IPS-18c (cell line): ENCODE measurements around the gene RAB11B.
A peak's percentile ranks its signal among the peaks of the same experiment; 100 is the strongest.

Experiments used
- H3K4me3 ChIP-seq: 2 replicates; pipeline ENCODE4 v1.7.0; 2013; ENCODE audit warnings: low read depth, mild to moderate bottlenecking, low read length, moderate library complexity; ENCODE audit not compliant: insufficient read depth
- H3K9me3 ChIP-seq: one replicate; pipeline ENCODE4 v1.6.1; 2013; ENCODE audit warnings: mild to moderate bottlenecking, low read length, moderate library complexity; ENCODE audit not compliant: control insufficient read depth, insufficient read depth

RAB11B gene

DNA sequence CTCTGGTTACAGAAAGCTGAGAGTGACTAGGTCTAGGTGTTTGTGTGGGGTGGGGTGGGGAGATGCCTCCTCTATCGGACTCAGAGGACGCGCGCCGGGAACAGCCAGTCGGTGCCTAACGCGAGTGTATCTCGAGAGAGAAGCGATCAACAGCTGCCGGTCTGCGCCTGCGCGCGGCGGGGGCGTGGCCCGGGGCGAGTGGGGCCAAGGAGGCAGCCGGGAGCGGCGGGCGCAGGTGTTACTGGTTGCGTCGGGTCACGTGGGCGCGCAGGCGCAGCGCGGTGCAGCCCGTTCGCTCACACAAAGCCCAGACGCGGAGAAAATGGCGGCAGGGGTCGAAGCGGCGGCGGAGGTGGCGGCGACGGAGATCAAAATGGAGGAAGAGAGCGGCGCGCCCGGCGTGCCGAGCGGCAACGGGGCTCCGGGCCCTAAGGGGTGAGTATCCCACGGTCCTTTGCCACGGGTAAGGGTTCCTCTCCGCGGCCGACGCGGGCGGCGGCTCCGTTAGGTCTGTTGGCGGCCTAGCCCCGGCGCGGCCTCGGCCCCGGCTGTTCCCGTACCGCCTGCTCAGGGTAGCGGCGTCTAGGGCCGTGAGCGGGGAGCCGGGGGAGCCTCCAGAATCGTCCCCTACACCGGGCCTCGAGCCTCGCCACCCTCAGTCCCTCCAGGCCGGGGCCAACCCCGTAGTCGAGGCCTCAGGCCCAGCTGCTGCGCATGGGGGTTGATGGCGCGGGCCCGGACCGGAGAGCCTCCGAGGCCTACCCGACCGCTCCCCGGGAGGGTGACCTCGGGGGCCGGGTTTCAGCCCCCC, 54.7 kb downstream of the RAB11B start, which contains the start of gene HNRNPM:
Gene HNRNPM (plus strand): TSS at position 299 of the 811 bp plus-strand sequence. CDS start 24 bp downstream, at position 323.
- Histone ChIP-seq H3K9me3 (no peaks in the 10 kb centered on the region), H3K4me3 (peak within 1 kb of the TSS; percentile 97)

DNA sequence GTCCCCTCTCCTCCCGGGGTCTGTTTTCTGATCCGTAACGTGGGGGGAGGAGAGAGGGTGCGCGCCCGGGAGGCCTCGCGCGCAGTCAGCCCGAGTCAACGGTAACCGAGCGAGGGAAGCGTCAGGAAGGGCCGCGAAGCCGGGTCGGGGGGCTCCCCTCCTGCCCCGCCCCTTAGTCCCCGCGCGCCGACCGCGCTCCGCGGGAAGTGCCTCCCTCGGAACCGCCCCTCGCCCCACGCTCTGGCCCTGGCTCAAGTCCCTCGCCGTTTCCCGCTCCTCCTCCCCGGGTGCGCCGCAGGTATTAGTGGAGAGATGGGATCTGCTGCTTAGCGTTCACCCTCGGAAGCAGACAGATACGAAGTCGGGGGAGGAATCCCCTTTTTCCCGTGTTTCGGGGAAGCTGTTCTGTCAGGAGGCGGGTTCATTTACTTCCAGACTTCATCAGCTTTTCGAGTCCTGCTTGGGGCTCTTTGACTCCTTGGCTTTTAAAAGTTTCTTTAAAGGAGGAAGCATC, 55.4 kb downstream of the RAB11B start:
- Histone ChIP-seq H3K4me3 (peak overlapping the region; percentile 97), H3K9me3 (no peaks in the 10 kb centered on the region)

DNA sequence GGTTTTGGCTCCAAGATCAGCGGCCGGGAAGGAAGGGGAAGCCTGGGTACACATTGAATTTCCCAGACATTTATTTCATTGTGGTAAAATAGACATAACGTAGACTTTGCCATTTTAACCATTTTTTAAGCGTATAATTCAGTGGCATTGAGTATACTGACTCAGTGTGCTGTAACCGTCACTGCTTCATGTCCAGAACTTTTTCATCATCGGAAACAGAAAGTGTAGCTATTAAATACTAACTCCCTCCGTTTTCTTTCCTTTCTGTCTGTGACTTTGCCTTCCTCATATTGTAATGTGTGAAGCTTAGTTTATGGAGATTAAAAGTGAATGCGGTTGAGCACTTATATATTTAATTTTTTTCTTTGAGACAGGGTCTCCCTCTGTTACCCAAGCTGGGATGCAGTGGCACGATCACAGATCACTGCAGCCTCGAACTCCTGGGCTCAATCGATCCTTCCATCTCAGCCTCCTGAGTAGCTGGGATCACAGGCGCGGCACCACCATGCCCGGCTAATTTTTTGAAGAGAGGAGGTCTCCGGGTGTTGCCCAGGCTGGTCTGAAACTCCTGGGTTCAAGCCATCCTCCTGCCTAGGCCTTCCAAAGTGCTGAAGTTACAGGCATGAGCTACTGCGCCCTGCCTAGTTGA, 56.0 kb downstream of the RAB11B start:
- H3K9me3 ChIP-seq: no peaks in the 10 kb centered on the region
- peak overlapping the region; percentile 97 for H3K4me3 ChIP-seq

GRCh38 chr19:8449830-8450229, 59.7 kb downstream of the RAB11B start:
- Histone ChIP-seq H3K9me3 (no peaks in the 10 kb centered on the region), H3K4me3 (no peak overlapping the region)

DNA sequence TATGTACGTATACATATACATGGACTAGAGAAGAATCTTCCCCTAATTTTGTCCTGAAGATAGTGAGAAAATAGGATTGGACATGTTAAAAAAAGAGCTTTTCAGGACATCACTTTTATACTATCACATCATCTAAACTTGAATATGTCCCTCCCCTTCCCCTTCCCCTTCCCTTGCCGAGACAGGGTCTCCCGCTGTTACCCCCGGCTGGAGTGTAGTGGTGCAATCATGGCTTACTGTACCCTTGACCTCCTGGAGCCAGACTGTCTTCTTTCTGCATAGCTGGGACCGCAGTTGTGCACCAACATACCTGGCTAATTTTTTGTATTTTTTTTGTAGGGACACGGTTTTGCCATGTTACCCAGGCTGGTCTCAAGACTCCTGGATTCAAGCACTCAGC, 61.2 kb downstream of the RAB11B start:
- H3K4me3 ChIP-seq: no peak overlapping the region
- H3K9me3 ChIP-seq: no peaks in the 10 kb centered on the region

DNA sequence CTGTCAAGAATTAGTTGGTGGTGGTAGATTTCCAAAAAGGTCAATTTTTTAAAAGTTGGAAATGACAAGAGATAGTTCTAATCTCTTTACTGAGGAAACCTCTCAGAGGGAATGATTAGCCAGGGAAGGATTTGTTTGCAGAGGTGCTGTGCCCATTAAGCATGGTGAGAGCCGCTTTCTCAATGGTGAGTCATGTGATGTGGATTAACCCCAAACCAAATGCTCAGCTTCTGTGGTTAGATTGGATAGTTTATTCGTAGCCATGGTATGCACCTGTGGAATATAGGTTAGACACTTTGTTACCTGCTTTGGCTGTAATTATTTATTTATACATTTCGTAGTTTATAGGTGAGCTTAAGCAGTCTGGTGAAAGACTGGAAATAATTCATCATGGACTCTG, 61.7 kb downstream of the RAB11B start:
- Histone ChIP-seq H3K9me3 (no peaks in the 10 kb centered on the region), H3K4me3 (no peak overlapping the region)

- Histone ChIP-seq H3K4me3 (no peak overlapping the region), H3K9me3 (no peaks in the 10 kb centered on the region)
These were observed 62.4 kb downstream of the RAB11B start for GRCh38 chr19:8452446-8453123.

- Histone ChIP-seq H3K9me3 (no peaks in the 10 kb centered on the region), H3K4me3 (no peak overlapping the region)
These were observed 63.5 kb downstream of the RAB11B start for GRCh38 chr19:8453616-8454015.
